ENCODE data around the gene SDR9C7.

DNA sequence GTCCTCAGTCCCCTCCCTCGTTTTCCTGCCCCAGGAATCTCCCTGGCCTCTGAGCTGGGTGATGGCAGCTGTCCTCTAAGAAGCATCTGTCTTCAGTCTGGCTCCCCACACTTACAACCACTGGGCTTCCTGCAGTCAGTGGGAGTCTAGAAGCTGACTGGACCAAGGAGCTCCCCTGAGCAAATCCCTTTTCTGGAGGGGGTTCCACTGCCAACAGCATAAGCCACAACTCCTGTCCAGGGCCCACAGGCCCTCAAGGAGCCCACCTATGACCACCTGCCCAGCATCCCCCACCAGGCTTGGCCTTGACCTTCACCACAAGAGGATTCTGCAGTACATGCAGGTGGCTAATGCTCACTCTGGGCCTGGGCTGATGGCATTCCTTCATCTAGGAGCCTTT is 19.1 kb upstream of the SDR9C7 start:
- TF ChIP-seq, protein P1, sequence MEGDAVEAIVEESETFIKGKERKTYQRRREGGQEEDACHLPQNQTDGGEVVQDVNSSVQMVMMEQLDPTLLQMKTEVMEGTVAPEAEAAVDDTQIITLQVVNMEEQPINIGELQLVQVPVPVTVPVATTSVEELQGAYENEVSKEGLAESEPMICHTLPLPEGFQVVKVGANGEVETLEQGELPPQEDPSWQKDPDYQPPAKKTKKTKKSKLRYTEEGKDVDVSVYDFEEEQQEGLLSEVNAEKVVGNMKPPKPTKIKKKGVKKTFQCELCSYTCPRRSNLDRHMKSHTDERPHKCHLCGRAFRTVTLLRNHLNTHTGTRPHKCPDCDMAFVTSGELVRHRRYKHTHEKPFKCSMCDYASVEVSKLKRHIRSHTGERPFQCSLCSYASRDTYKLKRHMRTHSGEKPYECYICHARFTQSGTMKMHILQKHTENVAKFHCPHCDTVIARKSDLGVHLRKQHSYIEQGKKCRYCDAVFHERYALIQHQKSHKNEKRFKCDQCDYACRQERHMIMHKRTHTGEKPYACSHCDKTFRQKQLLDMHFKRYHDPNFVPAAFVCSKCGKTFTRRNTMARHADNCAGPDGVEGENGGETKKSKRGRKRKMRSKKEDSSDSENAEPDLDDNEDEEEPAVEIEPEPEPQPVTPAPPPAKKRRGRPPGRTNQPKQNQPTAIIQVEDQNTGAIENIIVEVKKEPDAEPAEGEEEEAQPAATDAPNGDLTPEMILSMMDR (conservative IDR thresholded peaks at IDR 0.05; ENCODE audit: low read length): no peak
- TF ChIP-seq EZH2phosphoT487 (IDR thresholded peaks at IDR 0.05; ENCODE audit: borderline replicate concordance, low read depth, low read length): no peak

Measured in OCI-LY7 (cell line).